Fibroblast of mammary gland (primary cell): ENCODE measurements around the gene ZDHHC17.

Experiments used
- DNase-seq: peaks from one replicate; pipeline ENCODE4 v3.0.0-alpha.2; 2010; ENCODE audit warnings: low read depth
- H3K4me3 ChIP-seq: 2 replicates; pipeline ENCODE4 v1.5.1; 2011; ENCODE audit warnings: low read depth, mild to moderate bottlenecking, low read length, moderate library complexity; ENCODE audit not compliant: control insufficient read depth
- CTCF ChIP-seq: conservative IDR thresholded peaks from 2 replicates; pipeline ENCODE4 v1.5.1; 2011; ENCODE audit warnings: low read depth, low read length, inconsistent platforms; ENCODE audit not compliant: control insufficient read depth, insufficient read depth

ZDHHC17 gene

GRCh38 chr12:76745343-76745742, 18.6 kb upstream of the ZDHHC17 start:
- no peak overlapping the region for H3K4me3 ChIP-seq
- no peak for TF ChIP-seq CTCF
- DNase-seq = no peak

- H3K4me3 ChIP-seq = no peak overlapping the region
- no peak for DNase-seq
- TF ChIP-seq CTCF = no peak
Observed at GRCh38 chr12:76746516-76746915, 17.4 kb upstream of the ZDHHC17 start.

- no peak overlapping the region for H3K4me3 ChIP-seq
- no peak for TF ChIP-seq CTCF
- DNase-seq = no peak
Observed at GRCh38 chr12:76747245-76747644, 16.7 kb upstream of the ZDHHC17 start.

- no peak for DNase-seq
- TF ChIP-seq CTCF = no peak
- no peak overlapping the region for H3K4me3 ChIP-seq
Observed at GRCh38 chr12:76755829-76756379, 8.0 kb upstream of the ZDHHC17 start.

- TF ChIP-seq CTCF = no peak
- peak; percentile 45 for DNase-seq
- no peak overlapping the region for H3K4me3 ChIP-seq
Observed at GRCh38 chr12:76757694-76758093, 6.2 kb upstream of the ZDHHC17 start.

- TF ChIP-seq CTCF = no peak
- peak overlapping the region; percentile 96 for H3K4me3 ChIP-seq
Observed at GRCh38 chr12:76762601-76762980, 1.3 kb upstream of the ZDHHC17 start.

GRCh38 chr12:76764856-76765255, 941 bp downstream of the ZDHHC17 start:
- peak overlapping the region; percentile 96 for H3K4me3 ChIP-seq
- DNase-seq = peak; percentile 20
- TF ChIP-seq CTCF = no peak

More at GRCh38 chr12:76762601-76762980, 1.3 kb upstream of the ZDHHC17 start:
- peak; percentile 32 for DNase-seq
